ENCODE data around the gene KLK15.

Gene KLK15

GRCh38 chr19:50815439-50815838 lies 17.9 kb downstream of the KLK15 start:
- ATAC-seq, result no peak

GRCh38 chr19:50814883-50815282 lies 18.5 kb downstream of the KLK15 start:
- no peak for ATAC-seq
- TF ChIP-seq CSRNP3 (CRISPR knock-in tag; IDR thresholded peaks at IDR 0.05) (no peak), RARB (CRISPR knock-in tag; IDR thresholded peaks at IDR 0.05) (no peak), OSR1 (CRISPR knock-in tag; IDR thresholded peaks at IDR 0.05) (no peak), ZC3H10 (CRISPR knock-in tag; IDR thresholded peaks at IDR 0.05) (no peak), ZNF8 (CRISPR knock-in tag; IDR thresholded peaks at IDR 0.05) (no peak), TSHZ2 (CRISPR knock-in tag; IDR thresholded peaks at IDR 0.05) (no peak), ISL1 (CRISPR knock-in tag; IDR thresholded peaks at IDR 0.05) (no peak), ZFP30 (CRISPR knock-in tag; IDR thresholded peaks at IDR 0.05) (no peak), TCF4 (CRISPR knock-in tag; IDR thresholded peaks at IDR 0.05; ENCODE audit: borderline replicate concordance) (no peak), ZNF565 (CRISPR knock-in tag; conservative IDR thresholded peaks at IDR 0.05; ENCODE audit: low read depth) (no peak), CSDC2 (CRISPR knock-in tag; IDR thresholded peaks at IDR 0.05) (no peak), PPARA (CRISPR knock-in tag; IDR thresholded peaks at IDR 0.05; ENCODE audit: borderline replicate concordance) (no peak), TOX (CRISPR knock-in tag; IDR thresholded peaks at IDR 0.05; ENCODE audit: borderline replicate concordance) (no peak), SNAI2 (CRISPR knock-in tag; IDR thresholded peaks at IDR 0.05) (no peak), ZNF70 (CRISPR knock-in tag; IDR thresholded peaks at IDR 0.05) (no peak), PATZ1 (CRISPR knock-in tag; IDR thresholded peaks at IDR 0.05; ENCODE audit: borderline replicate concordance) (no peak), BACH2 (CRISPR knock-in tag; IDR thresholded peaks at IDR 0.05; ENCODE audit: borderline replicate concordance) (no peak)

More at GRCh38 chr19:50815439-50815838, 17.9 kb downstream of the KLK15 start:
- TF ChIP-seq RARB (CRISPR knock-in tag; IDR thresholded peaks at IDR 0.05), result no peak
- no peak for TF ChIP-seq PATZ1 (CRISPR knock-in tag; IDR thresholded peaks at IDR 0.05; ENCODE audit: borderline replicate concordance)
- no peak for TF ChIP-seq OSR1 (CRISPR knock-in tag; IDR thresholded peaks at IDR 0.05)
- TF ChIP-seq CSRNP3 (CRISPR knock-in tag; IDR thresholded peaks at IDR 0.05), result no peak
- TF ChIP-seq ESRRG (CRISPR knock-in tag; IDR thresholded peaks at IDR 0.05), result no peak
- no peak for TF ChIP-seq ZFP3 (CRISPR knock-in tag; IDR thresholded peaks at IDR 0.05)

- ATAC-seq, result no peak
- no peak for TF ChIP-seq SNAI2 (CRISPR knock-in tag; IDR thresholded peaks at IDR 0.05)
- no peak for TF ChIP-seq CREB5 (CRISPR knock-in tag; IDR thresholded peaks at IDR 0.05; ENCODE audit: low read depth)
- TF ChIP-seq PPARA (CRISPR knock-in tag; IDR thresholded peaks at IDR 0.05; ENCODE audit: borderline replicate concordance), result no peak
- TF ChIP-seq TOX (CRISPR knock-in tag; IDR thresholded peaks at IDR 0.05; ENCODE audit: borderline replicate concordance), result no peak
- no peak for TF ChIP-seq TCF4 (CRISPR knock-in tag; IDR thresholded peaks at IDR 0.05; ENCODE audit: borderline replicate concordance)
- TF ChIP-seq TSHZ2 (CRISPR knock-in tag; IDR thresholded peaks at IDR 0.05), result no peak
- TF ChIP-seq CSDC2 (CRISPR knock-in tag; IDR thresholded peaks at IDR 0.05), result no peak
- no peak for TF ChIP-seq BACH2 (CRISPR knock-in tag; IDR thresholded peaks at IDR 0.05; ENCODE audit: borderline replicate concordance)
- TF ChIP-seq PATZ1 (CRISPR knock-in tag; IDR thresholded peaks at IDR 0.05; ENCODE audit: borderline replicate concordance), result no peak
- TF ChIP-seq ZFP30 (CRISPR knock-in tag; IDR thresholded peaks at IDR 0.05), result no peak
- no peak for TF ChIP-seq ESRRG (CRISPR knock-in tag; IDR thresholded peaks at IDR 0.05)
Measured at GRCh38 chr19:50812474-50812873, 20.9 kb downstream of the KLK15 start.
